ENCODE data around the gene TAMM41.
"Not testable (repeated sequence)": the region's sequence is repeated elsewhere in the genome, so short reads cannot be mapped to it uniquely, and the experiment has no call there.

TAMM41 gene

DNA sequence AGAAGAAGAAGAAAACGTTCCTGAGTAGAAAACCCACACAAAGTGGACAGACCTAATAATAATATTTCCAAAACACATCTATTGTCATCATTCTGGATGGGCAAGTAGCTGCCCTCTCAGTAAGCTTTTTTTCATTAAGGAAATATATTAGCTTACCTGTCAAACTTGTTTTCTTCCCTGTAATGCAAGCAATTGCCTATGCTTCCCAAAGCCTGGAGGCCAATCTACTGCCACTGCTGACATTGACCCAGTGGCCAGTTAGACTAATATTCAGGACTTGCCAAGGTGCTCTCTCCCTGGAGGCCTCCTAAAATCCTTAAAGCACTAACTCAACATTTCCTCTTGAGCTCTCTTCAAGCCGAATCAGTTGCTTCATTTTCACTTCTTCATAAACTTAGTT, 86.7 kb downstream of the TAMM41 start:
- DNase-seq, result no peak

DNA sequence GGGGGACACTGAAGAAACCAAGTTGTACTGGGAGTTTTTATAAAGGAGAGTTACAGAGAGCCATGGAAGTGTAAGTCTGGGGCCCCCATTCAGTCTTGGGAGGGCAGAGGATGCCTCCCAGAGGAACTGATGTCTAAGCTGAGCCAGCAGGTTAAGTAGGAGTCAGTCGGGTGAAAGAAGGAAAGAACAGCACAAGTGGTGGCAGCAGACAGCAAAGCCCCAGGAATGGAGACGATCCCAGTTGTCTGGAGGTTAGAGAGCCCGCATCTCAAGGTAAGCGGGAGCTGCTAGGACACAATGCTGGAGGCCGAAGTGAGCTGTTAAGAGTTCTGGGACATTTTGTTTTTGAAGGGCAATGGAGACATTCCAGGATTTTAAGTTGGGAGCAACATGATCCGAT, 88.8 kb downstream of the TAMM41 start:
- DNase-seq, result no peak

DNA sequence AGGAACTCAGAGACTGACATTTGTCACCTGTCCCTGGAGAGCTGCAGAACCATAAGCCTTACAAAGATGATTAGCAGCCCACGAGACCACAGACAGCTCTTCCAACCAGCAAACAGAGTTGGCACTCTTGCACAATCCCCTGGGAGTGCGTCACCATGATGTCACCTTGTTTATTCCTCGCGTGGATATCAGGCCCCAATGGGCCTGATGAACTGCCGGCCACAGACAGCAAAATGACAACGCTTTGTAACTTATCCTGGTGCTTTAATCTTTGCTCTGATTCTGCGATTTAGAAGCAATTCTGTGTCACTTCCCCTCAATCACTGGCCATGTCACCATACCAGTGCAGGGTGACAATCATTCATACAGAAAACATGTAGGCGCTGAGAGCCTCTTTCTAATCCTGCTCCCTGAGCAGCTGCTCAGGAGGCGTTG, 89.2 kb downstream of the TAMM41 start:
- no peak for DNase-seq

DNA sequence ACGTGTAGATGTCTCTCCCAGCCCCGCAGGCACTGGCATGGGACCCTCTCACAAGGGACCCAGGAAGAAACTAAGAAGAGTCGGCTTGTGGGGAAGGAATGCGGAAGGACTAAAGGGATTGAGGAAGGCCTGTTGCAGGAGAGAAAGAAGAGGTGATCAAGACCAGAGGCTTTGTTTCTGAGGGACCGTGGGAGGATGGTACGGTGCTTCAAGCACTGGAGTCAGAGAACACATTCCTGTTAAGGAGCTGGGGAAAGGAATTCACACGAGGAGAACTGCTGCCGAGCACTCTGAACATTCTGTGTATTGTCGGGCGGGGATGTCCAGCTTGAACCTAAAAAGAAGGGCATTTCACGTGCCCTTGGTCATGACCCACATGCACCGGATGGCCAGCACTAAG, 91.4 kb downstream of the TAMM41 start:
- DNase-seq, result no peak

DNA sequence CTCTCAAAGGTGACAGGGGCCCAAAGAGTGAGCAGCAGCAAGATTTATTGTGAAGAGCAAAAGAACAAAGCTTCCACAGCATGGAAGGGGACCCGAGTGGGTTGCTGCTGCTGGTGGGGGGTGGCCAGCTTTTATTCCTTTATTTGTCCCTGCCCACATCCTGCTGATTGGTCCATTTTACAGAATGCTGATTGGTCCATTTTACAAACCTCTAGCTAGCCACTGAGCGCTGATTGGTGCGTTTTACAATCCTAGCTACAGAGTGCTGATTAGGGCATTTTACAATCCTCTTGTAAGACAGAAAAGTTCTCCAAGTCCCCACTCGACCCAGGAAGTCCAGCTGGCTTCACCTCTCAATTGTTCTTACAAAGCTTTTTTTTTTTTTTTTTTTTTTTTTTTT, 94.4 kb downstream of the TAMM41 start:
- not testable (repeated sequence) for DNase-seq

DNA sequence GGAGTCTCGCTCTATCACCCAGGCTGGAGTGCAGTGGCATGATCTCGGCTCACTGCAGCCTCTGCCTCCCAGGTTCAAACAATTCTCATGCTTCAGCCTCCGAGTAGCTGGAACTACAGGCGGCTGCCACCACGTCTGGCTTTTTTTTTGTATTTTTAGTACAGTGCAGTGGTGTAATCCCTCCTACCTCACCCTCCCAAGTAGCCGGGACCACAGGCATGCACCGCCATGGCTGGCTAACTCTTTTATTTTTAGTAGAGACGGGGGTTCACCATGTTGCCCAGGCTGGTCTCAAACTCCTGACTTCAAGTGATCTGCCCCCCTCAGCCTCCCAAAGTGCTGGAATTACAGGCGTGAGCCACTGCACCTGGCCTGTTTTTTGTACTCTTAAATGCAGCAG, 98.4 kb downstream of the TAMM41 start:
- not testable (repeated sequence) for DNase-seq

Measured in NCI-H187 (cell line).